ENCODE measurements around the gene BPIFB1. TPM values are rescaled to one million over a fixed set of nuclear protein-coding genes. Genes with fewer than 3 reads are reported as not detected.

Gene BPIFB1
- total RNA-seq, 1 donor from 2014 or later, result 10.9 TPM

GRCh38 chr20:33272155-33272873, 10.7 kb upstream of the BPIFB1 start:
- Mint-ChIP-seq H3K4me3 (no peak overlapping the region), H3K27me3 (peaks cover 42% of the 10 kb centered on the region), H3K9me3 (no peaks in the 10 kb centered on the region), H3K36me3 (no peaks in the 10 kb centered on the region), H3K27ac (no peak overlapping the region), H3K4me1 (ENCODE audit: unreplicated experiment) (peaks cover 6% of the 10 kb centered on the region)
- DNase-seq (ENCODE audit: extremely low spot score, unreplicated experiment), result no peak
- no peak for TF ChIP-seq CTCF (conservative IDR thresholded peaks at IDR 0.05)

DNA sequence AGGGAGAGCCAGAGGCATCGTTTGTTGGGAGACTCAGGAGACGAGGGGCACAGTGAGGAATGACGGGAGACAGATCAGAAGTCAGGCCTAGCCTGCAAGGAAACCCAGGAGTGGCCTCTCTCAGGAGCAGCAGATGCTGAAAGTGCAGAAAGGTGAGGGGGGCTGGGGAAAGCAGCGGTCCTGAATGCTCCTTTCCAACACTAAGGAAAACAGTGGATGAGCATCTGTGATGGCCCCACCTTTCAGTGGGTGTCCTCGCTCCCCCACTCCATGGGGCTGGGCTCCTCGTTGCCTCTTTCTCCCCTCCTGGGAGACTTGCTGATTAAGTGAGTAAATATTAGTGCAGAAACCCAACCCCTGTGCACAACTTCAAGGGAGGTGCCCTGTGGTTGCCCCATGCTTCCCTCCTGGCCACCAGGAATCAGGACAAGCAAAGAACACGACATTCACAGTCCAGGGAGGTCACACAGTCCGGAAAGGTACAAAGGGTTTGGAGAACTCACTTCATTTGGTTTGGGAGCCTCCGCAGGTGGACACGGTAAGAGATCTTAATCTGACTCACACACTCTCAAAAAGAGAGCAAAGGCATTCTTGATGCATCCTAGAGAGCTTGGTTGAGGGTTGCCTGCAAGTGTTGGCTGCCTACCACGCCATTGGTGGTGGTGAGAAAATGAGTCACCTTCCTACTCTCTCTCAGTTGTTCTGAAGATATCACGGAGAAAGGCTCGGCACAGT, 9.7 kb upstream of the BPIFB1 start:
- H3K9me3 Mint-ChIP-seq, result no peaks in the 10 kb centered on the region
- no peaks in the 10 kb centered on the region for H3K36me3 Mint-ChIP-seq
- TF ChIP-seq CTCF (conservative IDR thresholded peaks at IDR 0.05), result no peak
- H3K27ac Mint-ChIP-seq, result no peak overlapping the region
- peaks cover 16% of the 10 kb centered on the region for H3K4me1 Mint-ChIP-seq (ENCODE audit: unreplicated experiment)
- H3K27me3 Mint-ChIP-seq, result peaks cover 44% of the 10 kb centered on the region
- H3K4me3 Mint-ChIP-seq, result no peak overlapping the region
- no peak for DNase-seq (ENCODE audit: extremely low spot score, unreplicated experiment)

DNA sequence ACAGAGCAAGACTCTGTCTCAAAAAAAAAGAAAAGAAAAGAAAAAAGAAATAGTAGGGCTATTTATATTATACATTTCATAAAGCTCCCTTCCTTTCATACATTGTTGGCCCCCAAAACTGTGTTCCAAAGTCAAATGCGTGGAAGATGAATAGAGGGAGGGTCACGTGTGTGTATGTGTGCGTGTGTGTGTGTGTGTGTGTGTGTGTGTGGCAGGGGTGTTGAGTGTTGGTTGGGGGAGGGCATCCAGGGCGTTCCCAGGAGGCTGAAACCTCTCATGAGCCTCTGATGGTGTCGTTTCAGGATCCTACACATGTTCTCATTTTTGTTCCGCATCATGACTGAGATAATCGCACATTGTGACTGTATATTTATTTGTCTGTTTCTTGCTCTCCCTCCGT, 7.8 kb upstream of the BPIFB1 start:
- no peak for DNase-seq (ENCODE audit: extremely low spot score, unreplicated experiment)
- H3K27me3 Mint-ChIP-seq, result peaks cover 50% of the 10 kb centered on the region

GRCh38 chr20:33275871-33276270, 7.1 kb upstream of the BPIFB1 start:
- Mint-ChIP-seq H3K4me3 (no peak overlapping the region), H3K27ac (no peak overlapping the region), H3K9me3 (no peaks in the 10 kb centered on the region), H3K4me1 (ENCODE audit: unreplicated experiment) (peaks cover 16% of the 10 kb centered on the region), H3K27me3 (peaks cover 46% of the 10 kb centered on the region), H3K36me3 (no peaks in the 10 kb centered on the region)
- no peak for TF ChIP-seq CTCF (conservative IDR thresholded peaks at IDR 0.05)
- DNase-seq (ENCODE audit: extremely low spot score, unreplicated experiment), result no peak

More for the DNA sequence above, 7.8 kb upstream of the BPIFB1 start:
- no peaks in the 10 kb centered on the region for H3K9me3 Mint-ChIP-seq
- H3K27ac Mint-ChIP-seq, result no peak overlapping the region
- peaks cover 16% of the 10 kb centered on the region for H3K4me1 Mint-ChIP-seq (ENCODE audit: unreplicated experiment)
- no peaks in the 10 kb centered on the region for H3K36me3 Mint-ChIP-seq
- TF ChIP-seq CTCF (conservative IDR thresholded peaks at IDR 0.05), result no peak
- H3K4me3 Mint-ChIP-seq, result no peak overlapping the region

DNA sequence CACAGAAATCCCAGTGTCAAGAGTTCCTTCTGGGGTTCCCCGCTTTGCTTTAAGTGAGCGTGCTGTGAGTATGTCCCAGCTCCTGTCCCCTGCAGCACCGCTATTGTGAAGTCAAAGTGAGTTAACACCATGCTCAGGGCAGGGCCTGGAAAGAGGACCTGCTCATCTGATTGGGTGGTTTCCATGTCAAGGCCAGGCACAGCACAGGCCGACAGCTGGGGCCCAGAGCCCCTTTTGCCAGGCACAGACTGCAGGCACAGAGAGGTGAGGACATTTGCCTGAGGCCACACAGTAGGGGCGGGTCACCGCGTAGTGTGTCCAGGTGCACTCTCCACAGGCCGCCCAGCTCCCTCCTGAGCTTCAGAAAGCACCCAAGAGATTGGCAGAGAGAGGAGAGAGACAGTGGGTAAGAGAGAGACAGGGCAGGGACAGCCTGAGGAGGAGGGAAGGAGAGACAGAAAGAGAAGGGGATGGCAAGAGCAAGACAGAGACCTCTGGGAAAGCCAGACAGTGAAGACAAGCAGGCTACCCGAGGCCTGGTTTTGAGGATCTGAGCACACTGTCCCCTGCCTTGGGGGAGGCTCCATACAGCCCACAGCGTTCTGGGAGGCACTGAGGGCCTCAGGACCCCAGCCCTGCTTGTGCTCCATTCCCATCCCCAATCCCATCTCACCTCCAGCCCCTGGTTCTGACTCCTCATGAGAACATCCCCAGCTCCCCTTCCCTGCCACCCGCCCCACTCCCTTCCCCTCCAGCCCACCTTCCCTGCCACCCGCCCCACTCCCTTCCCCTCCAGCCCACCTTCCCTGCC, 6.5 kb upstream of the BPIFB1 start:
- Mint-ChIP-seq H3K4me3 (no peak overlapping the region), H3K36me3 (no peaks in the 10 kb centered on the region), H3K27ac (no peak overlapping the region), H3K9me3 (no peaks in the 10 kb centered on the region), H3K27me3 (peaks cover 40% of the 10 kb centered on the region), H3K4me1 (ENCODE audit: unreplicated experiment) (peaks cover 16% of the 10 kb centered on the region)
- DNase-seq (ENCODE audit: extremely low spot score, unreplicated experiment), result no peak
- TF ChIP-seq CTCF (conservative IDR thresholded peaks at IDR 0.05), result no peak
